GM18867 (cell line): ENCODE measurements around the gene SYNE4.
"Not testable (repeated sequence)": the region's sequence is repeated elsewhere in the genome, so short reads cannot be mapped to it uniquely, and the experiment has no call there.

ENCODE experiments used
- ATAC-seq: cut with Tn5 transposase; IDR thresholded peaks from one replicate; pipeline ENCODE4 v1.9.1; 2021; ENCODE audit warnings: mild to moderate bottlenecking, moderate library complexity; ENCODE audit not compliant: unreplicated experiment

The SYNE4 gene

DNA sequence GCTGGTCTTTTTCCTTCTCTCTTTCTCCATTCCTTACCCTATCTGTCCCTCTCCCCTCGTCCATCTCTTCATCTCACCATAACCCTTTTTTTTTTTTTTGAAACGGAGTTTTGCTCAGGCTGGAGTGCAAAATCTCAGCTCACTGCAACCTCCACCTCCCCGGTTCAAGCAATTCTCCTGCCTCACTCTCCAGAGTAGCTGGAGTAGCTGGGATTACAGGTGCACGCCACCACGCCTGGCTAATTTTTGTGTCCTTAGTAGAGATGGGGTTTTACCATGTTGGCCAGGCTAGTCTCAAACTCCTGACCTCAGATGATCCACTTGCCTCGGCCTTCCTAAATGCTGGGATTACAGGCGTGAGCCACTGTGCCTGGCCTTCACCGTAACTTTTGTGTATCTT lies 51.2 kb downstream of the SYNE4 start:
- ATAC-seq = not testable (repeated sequence)

DNA sequence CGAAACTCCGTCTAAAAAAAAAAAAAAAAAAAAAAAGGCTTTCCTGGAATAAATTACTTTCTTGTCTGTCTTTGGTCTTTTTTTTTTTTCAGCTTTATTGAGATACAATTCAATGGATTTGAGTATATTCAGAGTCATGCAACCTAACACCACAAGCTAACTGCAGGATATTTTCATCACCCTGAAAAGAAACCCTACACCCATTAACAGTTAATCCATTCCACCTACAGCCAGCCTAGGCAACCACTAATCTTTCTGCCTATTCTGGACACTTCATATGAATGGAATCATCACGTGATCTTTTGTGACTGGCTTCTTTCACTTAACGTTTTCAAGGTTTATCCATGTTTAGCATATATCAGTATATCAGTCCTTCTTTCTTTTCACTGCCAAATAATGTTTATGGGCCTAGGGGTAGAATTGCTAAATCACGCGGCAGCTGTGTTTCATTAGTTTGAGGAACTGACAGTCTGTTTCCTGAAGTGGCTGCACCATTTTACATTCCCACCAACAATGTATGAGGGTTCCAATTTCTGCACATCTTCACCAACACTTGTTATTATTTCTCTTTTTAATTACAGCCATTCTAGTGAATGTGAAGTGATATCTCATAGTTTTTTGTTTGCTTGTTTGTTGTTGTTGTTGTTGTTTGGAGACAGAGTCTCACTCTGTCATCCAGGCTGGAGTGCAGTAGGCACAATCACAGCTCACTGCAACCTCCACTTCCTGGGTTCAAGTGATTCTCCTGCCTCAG lies 52.6 kb downstream of the SYNE4 start:
- no peak for ATAC-seq
